K562 (cell line): Measurements from ENCODE around the gene CLGN.
"Not testable (repeated sequence)": the region's sequence is repeated elsewhere in the genome, so short reads cannot be mapped to it uniquely, and the experiment has no call there.

Source experiments
- CEBPZ ChIP-seq: fragments of 150-350 bp; IDR thresholded peaks from 2 replicates; pipeline ENCODE4 v1.6.1; 2014; ENCODE audit warnings: low read depth, mild to moderate bottlenecking, low read length, borderline replicate concordance
- CREM ChIP-seq: IDR thresholded peaks from 2 replicates; pipeline ENCODE4 v1.6.1; 2014; ENCODE audit warnings: antibody characterized with exemption, low read depth
- CTCF ChIP-seq, 3 experiments: IDR thresholded peaks in 2 of 3; conservative IDR thresholded peaks in 1 of 3; 2 replicates each; pipeline ENCODE4 v1.5.1; 2011 to 2012; ENCODE audit warnings: low read length in 3 of 3, mild to moderate bottlenecking in 3 of 3, control low read depth in 2 of 3, improper control_type of control experiment in 1 of 3, inconsistent platforms in 1 of 3, low read depth in 1 of 3, mixed read lengths in 1 of 3, moderate library complexity in 1 of 3; ENCODE audit not compliant: insufficient read depth in 2 of 3
- EHMT2 ChIP-seq: fragments of 450-650 bp; IDR thresholded peaks from 2 replicates; pipeline ENCODE4 v1.6.1; 2018; ENCODE audit warnings: antibody characterized with exemption
- POLR2A ChIP-seq: fragments of 450-650 bp; conservative IDR thresholded peaks from 2 replicates; pipeline ENCODE4 v1.6.1; 2016
- PTBP1 ChIP-seq: fragments of 200-400 bp; formaldehyde crosslinking; IDR thresholded peaks from 2 replicates; pipeline ENCODE4 v1.6.1; 2017; ENCODE audit warnings: low read depth, low read length
- SMARCA4 ChIP-seq: fragments of 450-650 bp; IDR thresholded peaks from 2 replicates; pipeline ENCODE4 v1.6.1; 2016
- STAG1 ChIP-seq: sonication (generic); formaldehyde crosslinking; IDR thresholded peaks from 2 replicates; pipeline ENCODE4 v1.5.0; 2020; ENCODE audit warnings: missing genetic modification reagents, borderline replicate concordance
- TAF7 ChIP-seq: fragments of 450-650 bp; IDR thresholded peaks from 2 replicates; pipeline ENCODE4 v1.6.1; 2016; ENCODE audit warnings: missing genetic modification characterization, missing compliant biosample characterization
- ZBTB11 ChIP-seq, 3 experiments: fragments of 200-800 bp in 1 of 3; fragments of 250-450 bp in 1 of 3; fragments of 450-650 bp in 1 of 3; sonication (Bioruptor Pico) in 1 of 3; sonication (Bioruptor generic) in 1 of 3; formaldehyde crosslinking in 1 of 3; IDR thresholded peaks; 2 replicates each; pipeline versions ENCODE4 v1.6.1 to v1.8.0; 2016 to 2022; ENCODE audit warnings: mild to moderate bottlenecking in 2 of 3, missing genetic modification characterization in 2 of 3, missing compliant biosample characterization in 1 of 3, moderate library complexity in 1 of 3
- ZNF644 ChIP-seq: fragments of 200-800 bp; sonication (Bioruptor generic); IDR thresholded peaks from 2 replicates; pipeline ENCODE4 v1.6.1; 2016; ENCODE audit warnings: low read depth, missing genetic modification characterization, missing compliant biosample characterization

- TF ChIP-seq CTCF (IDR thresholded peaks at IDR 0.05 in 2 of 3, conservative IDR thresholded peaks at IDR 0.05 in 1 of 3; ENCODE audit: insufficient read depth in 2 of 3, low read depth in 1 of 3, low read length in 3 of 3); POLR2A; TAF7 (tag); ZBTB11 (CRISPR knock-in tag; IDR thresholded peaks at IDR 0.05); CREM; CEBPZ; PTBP1; ZNF644; STAG1; SMARCA4; EHMT2: not testable (repeated sequence)
Measured at GRCh38 chr4:140444347-140444746, 16.9 kb upstream of the CLGN start.
